ENCODE results near the gene KCNK4.
A peak's percentile ranks its signal among the peaks of the same experiment; 100 is the strongest.
"Not testable (repeated sequence)": the region's sequence is repeated elsewhere in the genome, so short reads cannot be mapped to it uniquely, and the experiment has no call there.

KCNK4 gene

GRCh38 chr11:64312947-64313346, 21.8 kb downstream of the KCNK4 start:
- TF ChIP-seq CTCF (IDR thresholded peaks at IDR 0.05) = no peak
- H3K4me1 ChIP-seq (ENCODE audit: control insufficient read depth in 1 of 2, insufficient read depth in 1 of 2, low read depth in 1 of 2, low read length in 1 of 2) = peaks cover 12 to 13% of the 10 kb centered on the region in 2 experiments
- peaks cover 49% of the 10 kb centered on the region for H3K36me3 ChIP-seq
- peak overlapping the region; percentile 43 for H3K27ac ChIP-seq
- H3K9me3 ChIP-seq = no peaks in the 10 kb centered on the region
- H3K4me3 ChIP-seq (ENCODE audit: low read depth in 1 of 2, low read length in 1 of 2) = no peak overlapping the region
- H3K27me3 ChIP-seq = no peaks in the 10 kb centered on the region

GRCh38 chr11:64313491-64314145, 22.5 kb downstream of the KCNK4 start:
- no peaks in the 10 kb centered on the region for H3K9me3 ChIP-seq
- H3K27me3 ChIP-seq = no peaks in the 10 kb centered on the region
- no peak overlapping the region for H3K4me3 ChIP-seq (ENCODE audit: low read depth in 1 of 2, low read length in 1 of 2)
- peak overlapping the region; percentile 43 for H3K27ac ChIP-seq
- H3K4me1 ChIP-seq (ENCODE audit: control insufficient read depth in 1 of 2, insufficient read depth in 1 of 2, low read depth in 1 of 2, low read length in 1 of 2) = peaks cover 12 to 18% of the 10 kb centered on the region in 2 experiments
- H3K36me3 ChIP-seq = peaks cover 46% of the 10 kb centered on the region
- no peak for TF ChIP-seq CTCF (IDR thresholded peaks at IDR 0.05)

- TF ChIP-seq CTCF (IDR thresholded peaks at IDR 0.05) = no peak
- peak overlapping the region; percentile 43 for H3K27ac ChIP-seq
- H3K27me3 ChIP-seq = no peaks in the 10 kb centered on the region
- H3K9me3 ChIP-seq = no peaks in the 10 kb centered on the region
- H3K4me1 ChIP-seq (ENCODE audit: control insufficient read depth in 1 of 2, insufficient read depth in 1 of 2, low read depth in 1 of 2, low read length in 1 of 2) = peaks cover 18 to 25% of the 10 kb centered on the region in 2 experiments
- peaks cover 46% of the 10 kb centered on the region for H3K36me3 ChIP-seq
- H3K4me3 ChIP-seq (ENCODE audit: low read depth in 1 of 2, low read length in 1 of 2) = no peak overlapping the region
Measured at GRCh38 chr11:64314146-64314804, 23.2 kb downstream of the KCNK4 start.

GRCh38 chr11:64314805-64315561, 23.9 kb downstream of the KCNK4 start:
- Histone ChIP-seq H3K36me3 (peaks cover 46% of the 10 kb centered on the region), H3K27ac (peak overlapping the region; percentile 96), H3K4me1 (ENCODE audit: control insufficient read depth in 1 of 2, insufficient read depth in 1 of 2, low read depth in 1 of 2, low read length in 1 of 2) (peaks cover 23 to 31% of the 10 kb centered on the region in 2 experiments), H3K27me3 (no peaks in the 10 kb centered on the region), H3K4me3 (ENCODE audit: low read depth in 1 of 2, low read length in 1 of 2) (no peak overlapping the region), H3K9me3 (no peaks in the 10 kb centered on the region)
- TF ChIP-seq CTCF (IDR thresholded peaks at IDR 0.05) = no peak

- peak overlapping the region; percentile 96 for H3K27ac ChIP-seq
- H3K4me3 ChIP-seq (ENCODE audit: low read depth in 1 of 2, low read length in 1 of 2) = peak overlapping the region in 1 of 2 experiments; percentile 81
- not testable (repeated sequence) for H3K27me3 ChIP-seq, H3K9me3 ChIP-seq
- peaks cover 47% of the 10 kb centered on the region for H3K36me3 ChIP-seq
- peaks cover 26 to 31% of the 10 kb centered on the region in 2 experiments for H3K4me1 ChIP-seq (ENCODE audit: control insufficient read depth in 1 of 2, insufficient read depth in 1 of 2, low read depth in 1 of 2, low read length in 1 of 2)
Measured at GRCh38 chr11:64315667-64316526, 24.8 kb downstream of the KCNK4 start.
